ENCODE measurements around the gene PYGB.

DNA sequence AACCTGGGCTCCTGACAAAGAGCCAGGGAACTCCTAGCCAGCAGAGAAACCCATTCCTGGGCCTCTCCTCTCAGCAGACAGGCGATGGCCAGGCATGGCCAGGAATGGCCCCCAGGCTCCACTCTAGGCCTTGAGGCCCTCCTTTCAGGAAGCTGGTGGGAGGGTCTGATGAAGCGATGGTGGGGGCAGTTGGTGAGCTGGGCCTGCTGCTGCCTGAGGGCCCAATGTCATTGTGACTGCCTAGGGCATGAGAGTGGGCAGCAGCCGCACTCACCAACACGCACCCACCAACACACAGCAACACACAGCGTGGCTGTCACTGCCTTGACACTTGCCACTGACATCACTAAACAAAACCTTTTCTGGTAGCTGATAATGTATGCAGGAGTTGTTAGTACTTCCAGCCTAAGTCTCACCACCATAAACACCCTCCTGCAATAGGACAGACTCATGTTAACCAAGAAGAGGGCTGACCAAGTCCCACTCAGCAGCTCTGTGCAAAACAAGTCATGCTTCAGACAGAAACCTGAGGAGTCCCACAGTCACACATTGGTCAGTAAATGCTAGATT lies 73.5 kb downstream of the PYGB start:
- TF ChIP-seq POLR2A (IDR thresholded peaks at IDR 0.05): no peak
- TF ChIP-seq, protein P1, sequence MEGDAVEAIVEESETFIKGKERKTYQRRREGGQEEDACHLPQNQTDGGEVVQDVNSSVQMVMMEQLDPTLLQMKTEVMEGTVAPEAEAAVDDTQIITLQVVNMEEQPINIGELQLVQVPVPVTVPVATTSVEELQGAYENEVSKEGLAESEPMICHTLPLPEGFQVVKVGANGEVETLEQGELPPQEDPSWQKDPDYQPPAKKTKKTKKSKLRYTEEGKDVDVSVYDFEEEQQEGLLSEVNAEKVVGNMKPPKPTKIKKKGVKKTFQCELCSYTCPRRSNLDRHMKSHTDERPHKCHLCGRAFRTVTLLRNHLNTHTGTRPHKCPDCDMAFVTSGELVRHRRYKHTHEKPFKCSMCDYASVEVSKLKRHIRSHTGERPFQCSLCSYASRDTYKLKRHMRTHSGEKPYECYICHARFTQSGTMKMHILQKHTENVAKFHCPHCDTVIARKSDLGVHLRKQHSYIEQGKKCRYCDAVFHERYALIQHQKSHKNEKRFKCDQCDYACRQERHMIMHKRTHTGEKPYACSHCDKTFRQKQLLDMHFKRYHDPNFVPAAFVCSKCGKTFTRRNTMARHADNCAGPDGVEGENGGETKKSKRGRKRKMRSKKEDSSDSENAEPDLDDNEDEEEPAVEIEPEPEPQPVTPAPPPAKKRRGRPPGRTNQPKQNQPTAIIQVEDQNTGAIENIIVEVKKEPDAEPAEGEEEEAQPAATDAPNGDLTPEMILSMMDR (IDR thresholded peaks at IDR 0.05): no peak

All from body of pancreas (tissue), 4 donors.